Measurements from ENCODE around the gene COPG2.

- TF ChIP-seq CTCF (IDR thresholded peaks at IDR 0.05): no peak
- no peak for TF ChIP-seq POLR2AphosphoS5 (IDR thresholded peaks at IDR 0.05; ENCODE audit: insufficient read depth in 1 of 2, low read depth in 1 of 2)
- no peak for TF ChIP-seq POLR2A (IDR thresholded peaks at IDR 0.05)
Measured at GRCh38 chr7:130491841-130492522, 176.6 kb downstream of the COPG2 start, which contains the start of gene MEST.
